Left ventricle myocardium inferior (tissue), 1 donor: ENCODE results near the gene APOBEC3B. TPM values are rescaled to one million over a fixed set of nuclear protein-coding genes. Genes with fewer than 3 reads are reported as not detected.
"Not testable (repeated sequence)": the region's sequence is repeated elsewhere in the genome, so short reads cannot be mapped to it uniquely, and the experiment has no call there.

Source experiments
- DNase-seq: peaks from one replicate; pipeline ENCODE4 v3.0.0-alpha.2; 2020
- H3K27ac ChIP-seq: fragments of 200-600 bp; replicated peaks from 2 replicates; pipeline ENCODE4 v1.8.0; 2021
- H3K27me3 ChIP-seq: fragments of 200-600 bp; 2 replicates; pipeline ENCODE4 v1.8.0; 2021; ENCODE audit warnings: low read depth
- H3K36me3 ChIP-seq: fragments of 200-600 bp; 2 replicates; pipeline ENCODE4 v1.8.0; 2021
- H3K4me1 ChIP-seq: fragments of 200-600 bp; 2 replicates; pipeline ENCODE4 v1.8.0; 2021
- H3K4me3 ChIP-seq: fragments of 200-600 bp; 2 replicates; pipeline ENCODE4 v1.8.0; 2021; ENCODE audit warnings: mild to moderate bottlenecking, moderate library complexity
- H3K9me3 ChIP-seq: fragments of 200-600 bp; replicated peaks from 2 replicates; pipeline ENCODE4 v1.8.0; 2021
- CTCF ChIP-seq: fragments of 200-600 bp; IDR thresholded peaks from 2 replicates; pipeline ENCODE4 v1.8.0; 2021; ENCODE audit warnings: antibody characterized with exemption, mild to moderate bottlenecking, borderline replicate concordance
- intact Hi-C: fragments of 100-400 bp; cut with micrococcal nuclease; formaldehyde crosslinking; loops from one replicate; pipeline ENCODE4 v1.11.0; 2022
- total RNA-seq: library from RNA; stranded (reverse); fragmentation: NEBNext Ultra II Directional; extraction: Animal tissue kit (Norgen Biotek cat#: 25700); gene quantifications from one replicate; pipeline ENCODE4 v1.2.1, GENCODE V29; 2021
- donor health status: DM: no; HTN: yes; CAD: no; lungs with severe emphysema.

The APOBEC3B gene
- total RNA-seq, 1 donor from 2014 or later: 0.52 TPM

DNA sequence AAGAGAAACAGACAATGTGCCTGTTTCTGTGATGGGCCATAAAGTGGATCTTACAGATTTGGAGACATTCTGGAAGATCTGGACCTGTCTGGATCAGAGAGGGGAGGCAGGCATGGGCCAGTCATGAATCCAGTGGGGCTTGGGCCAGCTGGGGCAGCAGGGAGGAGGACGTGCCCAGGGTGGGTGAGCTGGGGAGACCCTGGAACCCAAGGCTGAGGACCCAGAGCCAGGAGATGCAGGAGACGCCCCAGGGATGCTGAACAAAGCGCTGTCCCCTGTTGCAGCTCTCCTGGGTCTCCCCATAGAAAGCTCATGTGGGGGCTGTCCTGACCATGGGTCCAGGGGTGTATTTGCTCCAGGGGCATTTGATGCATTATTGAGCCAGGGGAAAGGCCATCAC is 26.2 kb upstream of the APOBEC3B start:
- H3K27me3 ChIP-seq: peaks cover 10% of the 10 kb centered on the region
- no peaks in the 10 kb centered on the region for H3K9me3 ChIP-seq
- intact Hi-C loops: no loop called here
- H3K4me1 ChIP-seq: peaks cover 8% of the 10 kb centered on the region
- no peaks in the 10 kb centered on the region for H3K36me3 ChIP-seq
- no peak for DNase-seq
- H3K27ac ChIP-seq: no peak overlapping the region
- no peak for TF ChIP-seq CTCF
- H3K4me3 ChIP-seq: no peak overlapping the region

- TF ChIP-seq CTCF: no peak
- Histone ChIP-seq H3K4me1 (peaks cover 8% of the 10 kb centered on the region), H3K27ac (no peak overlapping the region), H3K4me3 (no peak overlapping the region), H3K36me3 (no peaks in the 10 kb centered on the region), H3K27me3 (peaks cover 10% of the 10 kb centered on the region), H3K9me3 (no peaks in the 10 kb centered on the region)
- intact Hi-C loops: no loop called here
- no peak for DNase-seq
Observed at GRCh38 chr22:38956551-38956950, 25.6 kb upstream of the APOBEC3B start.

- H3K9me3 ChIP-seq: no peaks in the 10 kb centered on the region
- no peak for TF ChIP-seq CTCF
- intact Hi-C loops: no loop called here
Observed at GRCh38 chr22:38957046-38957770, 24.9 kb upstream of the APOBEC3B start, which contains the start of gene APOBEC3A. APOBEC3A (plus strand) TSS chr22:38957609; CDS start chr22:38957692, 83 bp downstream.

DNA sequence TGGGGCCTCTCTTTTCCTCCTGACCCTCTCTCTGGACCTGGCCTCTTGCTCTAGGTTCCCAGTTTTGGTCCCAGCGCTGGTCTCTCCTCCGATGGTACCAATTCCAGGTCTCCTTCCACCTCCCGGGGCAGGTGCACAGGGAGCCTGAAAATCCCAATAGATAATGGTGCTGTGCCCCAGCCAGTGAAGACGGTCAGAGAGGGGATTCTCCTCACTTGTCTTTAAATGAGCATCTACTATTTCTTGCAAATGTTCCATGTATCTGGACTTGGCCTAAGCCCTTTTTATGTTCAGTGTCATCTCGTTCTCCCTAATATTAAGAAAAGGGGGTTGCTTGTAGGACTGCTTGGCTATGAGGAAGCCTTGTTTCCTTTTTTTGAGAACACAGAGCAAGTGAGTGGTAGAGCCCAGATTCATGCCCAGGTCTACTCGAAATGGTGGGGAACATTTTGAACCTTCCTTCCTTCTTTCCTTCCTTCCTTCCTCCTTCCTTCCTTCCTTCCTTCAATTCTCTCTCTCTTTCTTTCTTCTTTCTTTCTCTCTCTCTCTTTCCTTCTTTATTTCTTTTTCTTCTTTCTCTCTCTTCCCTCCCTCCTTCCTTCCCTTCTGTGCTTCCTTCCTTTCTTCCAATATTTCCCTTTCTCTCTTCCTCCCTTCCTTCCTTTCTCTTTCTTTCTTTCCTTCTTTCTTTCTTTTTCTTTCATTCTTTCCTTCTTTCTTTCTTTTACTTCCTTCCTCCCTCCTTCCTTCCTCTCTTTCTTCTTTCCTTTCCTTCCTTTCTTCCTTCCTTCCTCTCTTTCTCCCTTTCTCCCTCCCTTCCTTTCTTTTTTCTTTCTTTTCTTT is 24.1 kb upstream of the APOBEC3B start:
- TF ChIP-seq CTCF: no peak
- no peaks in the 10 kb centered on the region for H3K36me3 ChIP-seq
- no peaks in the 10 kb centered on the region for H3K9me3 ChIP-seq
- DNase-seq: no peak
- H3K27me3 ChIP-seq: peaks cover 10% of the 10 kb centered on the region
- H3K27ac ChIP-seq: no peak overlapping the region
- H3K4me1 ChIP-seq: peaks cover 8% of the 10 kb centered on the region
- intact Hi-C loops: no loop called here
- no peak overlapping the region for H3K4me3 ChIP-seq

More at GRCh38 chr22:38957046-38957770, 24.9 kb upstream of the APOBEC3B start, which contains the start of gene APOBEC3A:
- DNase-seq: peak; percentile 29
- peaks cover 10% of the 10 kb centered on the region for H3K27me3 ChIP-seq
- H3K36me3 ChIP-seq: no peaks in the 10 kb centered on the region
- no peak within 1 kb of the TSS for H3K4me3 ChIP-seq
- H3K4me1 ChIP-seq: peaks cover 8% of the 10 kb centered on the region
- H3K27ac ChIP-seq: no peak within 1 kb of the TSS

- H3K27ac ChIP-seq, H3K4me1 ChIP-seq, intact Hi-C loops, H3K9me3 ChIP-seq, DNase-seq, H3K4me3 ChIP-seq, H3K27me3 ChIP-seq, H3K36me3 ChIP-seq: not testable (repeated sequence)
Observed at GRCh38 chr22:38958651-38958943, 23.6 kb upstream of the APOBEC3B start.

GRCh38 chr22:38959590-38959989 is 22.6 kb upstream of the APOBEC3B start:
- Histone ChIP-seq H3K36me3 (no peaks in the 10 kb centered on the region), H3K4me3 (no peak overlapping the region), H3K4me1 (peaks cover 8% of the 10 kb centered on the region), H3K9me3 (no peaks in the 10 kb centered on the region), H3K27ac (no peak overlapping the region), H3K27me3 (peaks cover 8% of the 10 kb centered on the region)
- intact Hi-C loops: no loop called here
- TF ChIP-seq CTCF: no peak
- no peak for DNase-seq

- H3K4me1 ChIP-seq, H3K9me3 ChIP-seq, DNase-seq, H3K36me3 ChIP-seq, H3K27ac ChIP-seq, intact Hi-C loops, H3K4me3 ChIP-seq, H3K27me3 ChIP-seq: not testable (repeated sequence)
Observed at GRCh38 chr22:38960673-38961072, 21.5 kb upstream of the APOBEC3B start.

- DNase-seq, H3K36me3 ChIP-seq, intact Hi-C loops, H3K4me3 ChIP-seq, H3K9me3 ChIP-seq, H3K27me3 ChIP-seq, H3K27ac ChIP-seq, H3K4me1 ChIP-seq: not testable (repeated sequence)
Observed at GRCh38 chr22:38963291-38963738, 18.8 kb upstream of the APOBEC3B start.
